Hematopoietic multipotent progenitor cell treated with erythropoietin and hydrocortisone succinate and interleukin-3 and kit ligand, for 17 days (in vitro differentiated cells): ENCODE results near the gene OR51T1.

Experiments
- DNase-seq: peaks from one replicate; pipeline ENCODE4 v3.0.0-alpha.2; 2015; ENCODE audit warnings: low spot score

Gene OR51T1

GRCh38 chr11:4926608-4927007, 44.9 kb downstream of the OR51T1 start:
- DNase-seq: no peak
